HG02943 (cell line): ENCODE measurements around the gene DLG2.
"Not testable (repeated sequence)": the region's sequence is repeated elsewhere in the genome, so short reads cannot be mapped to it uniquely, and the experiment has no call there.

Experiments used
- ATAC-seq: cut with Tn5 transposase; IDR thresholded peaks from one replicate; pipeline ENCODE4 v1.9.1; 2021; ENCODE audit warnings: mild to moderate bottlenecking, low read depth, moderate library complexity; ENCODE audit not compliant: unreplicated experiment

DLG2 gene

DNA sequence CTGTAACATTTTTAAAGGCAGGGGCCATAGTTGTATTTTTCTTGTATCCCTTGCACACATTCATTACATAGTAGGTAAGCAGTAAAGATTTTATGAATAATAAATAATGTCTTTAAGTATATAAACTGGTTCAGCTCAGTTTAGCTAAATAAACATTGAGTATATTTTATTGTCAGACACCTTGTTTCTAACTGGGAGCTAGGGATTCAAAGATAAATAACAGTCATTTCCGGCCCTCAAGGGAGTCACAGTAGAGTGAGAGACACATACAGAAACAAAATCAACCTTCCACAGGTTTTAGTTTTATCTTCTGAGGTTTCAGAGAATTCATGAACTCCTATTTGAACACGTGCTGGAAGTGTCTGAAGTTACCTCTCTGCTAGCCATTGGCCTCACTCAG lies 760.2 kb downstream of the DLG2 start:
- ATAC-seq, result no peak

GRCh38 chr11:84865791-84866535 lies 761.2 kb downstream of the DLG2 start:
- no peak for ATAC-seq

- ATAC-seq, result no peak
Measured at GRCh38 chr11:84865257-84865656, 761.9 kb downstream of the DLG2 start.

DNA sequence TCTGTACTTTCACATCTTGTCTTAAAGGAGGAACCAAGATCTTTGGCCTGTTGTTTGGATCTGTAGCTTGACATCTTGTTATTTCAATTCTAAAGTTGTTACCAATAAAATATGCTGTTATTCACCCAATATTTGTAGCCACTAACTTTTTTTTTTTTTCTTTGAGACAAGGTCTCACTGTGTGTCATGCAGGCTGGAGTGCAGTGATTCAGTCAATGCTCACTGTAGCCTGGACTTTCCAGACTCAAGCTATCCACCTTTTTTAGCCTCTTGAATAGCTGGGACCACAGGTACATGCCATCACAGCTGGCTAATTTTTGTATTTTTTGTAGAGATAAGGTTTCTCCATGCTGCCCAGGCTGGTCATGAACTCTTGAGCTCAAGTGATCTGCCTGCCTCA lies 769.4 kb downstream of the DLG2 start:
- ATAC-seq, result no peak

DNA sequence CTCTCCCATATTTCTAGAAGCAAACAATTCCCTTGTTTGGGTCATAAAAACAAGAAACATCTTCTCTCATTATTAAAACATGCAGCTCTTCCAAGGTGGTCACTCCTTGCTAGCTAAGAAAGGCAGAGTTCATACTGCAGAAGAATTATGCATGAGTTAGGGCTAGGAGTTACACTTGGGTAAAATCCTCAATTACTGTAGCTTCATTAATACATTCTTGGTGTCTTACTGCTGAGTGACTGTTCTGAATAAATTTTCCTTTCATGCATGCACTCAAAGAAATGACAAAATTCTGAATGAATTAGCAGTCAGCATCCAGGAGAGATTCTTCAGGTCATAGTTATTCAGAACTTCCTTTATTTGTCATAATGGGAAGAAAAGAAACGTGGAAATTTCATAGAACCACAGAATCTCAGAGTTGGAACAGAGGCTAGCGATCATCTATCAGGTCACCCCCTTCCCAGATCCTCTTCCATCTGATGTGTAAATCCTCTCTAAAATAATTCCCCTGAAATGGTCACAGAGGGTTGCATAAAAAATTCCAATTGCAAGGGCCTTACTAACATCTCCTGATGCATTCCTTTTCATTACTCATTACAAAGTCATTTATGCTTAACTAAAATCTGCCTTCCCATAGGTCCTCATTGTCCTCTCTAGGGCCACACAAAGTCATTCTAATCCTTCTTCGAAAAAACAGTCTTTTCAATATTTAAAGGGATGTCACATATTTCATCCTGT lies 771.5 kb downstream of the DLG2 start:
- ATAC-seq, result no peak

DNA sequence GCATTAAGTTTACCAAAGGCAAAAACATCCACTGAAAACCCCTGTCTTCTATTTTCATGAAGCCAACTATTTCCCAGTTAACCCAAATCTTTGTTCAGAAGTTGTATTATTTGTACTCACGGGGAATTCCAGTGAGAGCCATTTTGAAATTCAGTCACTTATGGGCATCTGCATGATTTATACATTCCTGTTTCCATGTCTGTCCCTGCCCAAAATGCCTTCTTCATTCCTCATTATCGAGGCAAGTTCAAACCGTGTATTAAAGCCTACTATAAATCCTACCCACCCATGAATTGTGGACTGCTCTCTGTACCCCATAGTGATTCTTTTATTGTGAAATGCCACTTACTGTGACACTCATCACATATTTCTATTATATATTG lies 772.7 kb downstream of the DLG2 start:
- ATAC-seq, result no peak

- ATAC-seq, result no peak
Measured at GRCh38 chr11:84853841-84854497, 773.2 kb downstream of the DLG2 start.

DNA sequence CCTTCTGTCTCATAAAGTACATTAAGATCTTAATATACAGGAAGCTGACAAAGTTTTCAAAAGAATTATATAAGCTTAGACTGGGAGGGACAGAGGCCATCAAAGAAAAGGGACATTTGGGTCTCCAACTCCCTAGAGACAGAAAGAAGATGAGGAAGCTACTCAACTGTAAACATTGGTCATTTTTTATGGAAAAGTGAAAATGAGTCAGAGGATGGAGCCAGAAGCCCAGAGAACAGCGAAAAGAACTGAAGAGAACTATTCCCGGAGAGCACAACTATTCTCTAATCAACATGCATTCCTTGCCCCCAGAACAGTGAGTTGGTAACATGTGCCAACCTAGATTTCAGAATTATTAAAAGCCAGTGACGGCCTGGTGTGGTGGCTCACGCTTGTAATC lies 779.3 kb downstream of the DLG2 start:
- ATAC-seq, result no peak

- not testable (repeated sequence) for ATAC-seq
Measured at GRCh38 chr11:84840201-84840600, 786.9 kb downstream of the DLG2 start.

DNA sequence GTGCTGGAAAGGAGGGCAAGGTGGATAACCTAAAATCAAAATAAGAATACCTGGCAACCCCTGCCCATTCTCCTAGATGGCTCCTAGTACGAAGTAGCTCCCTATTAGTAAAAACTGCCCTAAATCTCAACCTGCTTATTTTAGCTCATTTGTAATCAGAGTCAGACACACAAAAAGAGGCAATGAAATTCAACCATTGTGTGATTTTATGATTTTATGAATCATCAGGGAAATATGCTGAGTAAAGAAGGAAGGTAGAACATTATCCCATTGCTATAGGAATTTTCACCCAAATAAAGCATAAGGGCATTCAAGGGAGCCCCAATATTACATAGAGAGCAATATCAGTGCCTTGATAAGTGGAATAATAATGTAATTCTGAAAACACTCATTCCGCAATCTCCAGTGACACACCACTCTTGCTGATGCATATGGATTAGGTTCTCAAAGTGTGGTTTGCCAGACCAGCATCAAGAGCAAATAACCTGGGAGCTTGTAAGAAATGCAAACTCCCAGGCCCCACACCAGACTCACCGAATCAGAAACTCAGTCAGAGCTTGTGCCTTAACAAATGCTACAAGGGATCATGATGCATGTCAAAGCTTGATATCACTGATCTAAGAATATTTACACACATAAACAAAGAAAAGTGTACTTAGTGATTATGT lies 789.6 kb downstream of the DLG2 start:
- ATAC-seq, result no peak

- ATAC-seq, result no peak
Measured at GRCh38 chr11:84836371-84836770, 790.8 kb downstream of the DLG2 start.

DNA sequence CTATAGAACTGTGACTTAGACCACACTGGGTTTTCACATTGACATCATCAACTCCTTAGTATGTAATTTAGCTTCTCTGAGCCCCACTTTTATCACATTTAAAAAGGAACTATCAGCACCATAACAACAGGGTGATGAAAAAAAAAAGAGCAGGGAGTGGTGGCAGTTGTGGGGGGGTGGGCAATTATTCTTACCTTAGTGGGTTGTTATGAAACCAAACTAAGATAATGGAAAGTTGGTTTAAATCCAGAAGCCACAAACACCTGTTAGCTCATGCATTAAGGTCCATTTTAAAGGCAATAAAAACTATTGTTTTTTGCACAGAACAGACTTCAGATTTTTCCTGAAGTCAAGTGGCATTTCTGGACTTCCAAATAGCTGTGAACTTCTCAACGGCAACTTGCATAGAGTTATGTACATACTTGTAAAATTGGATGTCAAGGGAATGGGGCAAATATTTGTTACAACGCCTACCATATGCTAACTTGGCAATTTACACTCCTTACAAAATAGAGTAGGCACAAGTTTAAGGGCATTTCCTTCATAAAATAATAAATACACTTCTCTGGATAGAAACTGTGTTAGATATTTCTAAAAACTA lies 793.6 kb downstream of the DLG2 start:
- no peak for ATAC-seq

DNA sequence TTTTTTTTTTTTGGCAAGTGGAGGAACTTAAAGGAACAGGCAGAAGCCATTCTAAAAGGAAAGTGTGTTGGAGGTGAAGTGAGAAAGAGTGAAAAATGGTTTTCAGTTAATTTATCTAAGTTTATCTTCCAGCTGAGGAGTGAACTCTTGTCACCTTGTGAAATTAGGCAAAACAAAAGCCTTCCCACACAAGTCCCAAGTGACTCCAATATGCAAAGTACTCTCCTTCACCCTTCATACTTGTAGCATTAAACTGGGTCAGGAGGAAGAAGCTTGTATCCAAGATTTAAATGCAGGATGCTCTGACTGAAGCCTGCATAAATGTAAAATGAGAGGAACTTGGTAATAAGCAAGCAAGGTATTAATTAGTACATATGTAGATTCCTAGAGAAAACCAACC lies 796.8 kb downstream of the DLG2 start:
- ATAC-seq, result no peak

GRCh38 chr11:84829162-84829561 lies 798.0 kb downstream of the DLG2 start:
- no peak for ATAC-seq

DNA sequence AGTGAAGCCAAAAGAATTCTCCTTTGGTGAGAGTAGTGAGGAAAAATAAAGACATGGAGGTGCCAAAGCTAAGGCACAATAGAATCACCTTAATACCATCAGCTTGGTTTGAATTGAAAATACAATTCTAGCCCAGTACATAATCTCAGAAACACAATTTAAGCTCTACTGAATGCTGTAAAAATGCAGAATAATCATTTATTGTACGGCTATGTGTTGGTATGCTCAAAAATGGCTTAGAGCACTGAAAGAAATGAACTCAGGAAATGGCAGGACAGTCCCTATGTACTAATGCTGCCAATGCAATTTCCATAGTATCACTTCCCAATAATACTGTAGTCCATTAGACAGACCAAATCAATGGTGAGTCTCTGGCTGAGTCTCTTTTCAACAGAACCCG lies 798.5 kb downstream of the DLG2 start:
- no peak for ATAC-seq

- ATAC-seq, result no peak
Measured at GRCh38 chr11:84825106-84825660, 802.0 kb downstream of the DLG2 start.

GRCh38 chr11:84824624-84825023 lies 802.5 kb downstream of the DLG2 start:
- no peak for ATAC-seq

DNA sequence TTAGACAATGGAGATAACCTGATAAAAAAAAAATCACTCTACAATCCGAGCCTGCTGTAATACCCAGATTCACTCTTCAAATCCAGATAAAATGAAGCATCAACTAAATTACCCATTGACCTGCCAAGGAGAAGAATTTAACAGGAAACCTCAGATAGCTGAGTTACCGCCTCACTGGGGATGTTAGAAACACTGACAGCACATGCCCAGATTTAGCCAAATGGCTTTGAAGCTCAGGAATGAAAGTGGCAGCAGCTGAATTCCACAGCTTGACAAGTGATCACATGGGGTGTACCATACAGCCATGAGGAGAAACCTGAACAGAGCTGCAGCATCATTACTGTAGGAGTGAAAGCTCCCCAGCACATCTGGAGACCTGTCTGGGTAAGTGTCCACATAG lies 807.6 kb downstream of the DLG2 start:
- ATAC-seq, result no peak

DNA sequence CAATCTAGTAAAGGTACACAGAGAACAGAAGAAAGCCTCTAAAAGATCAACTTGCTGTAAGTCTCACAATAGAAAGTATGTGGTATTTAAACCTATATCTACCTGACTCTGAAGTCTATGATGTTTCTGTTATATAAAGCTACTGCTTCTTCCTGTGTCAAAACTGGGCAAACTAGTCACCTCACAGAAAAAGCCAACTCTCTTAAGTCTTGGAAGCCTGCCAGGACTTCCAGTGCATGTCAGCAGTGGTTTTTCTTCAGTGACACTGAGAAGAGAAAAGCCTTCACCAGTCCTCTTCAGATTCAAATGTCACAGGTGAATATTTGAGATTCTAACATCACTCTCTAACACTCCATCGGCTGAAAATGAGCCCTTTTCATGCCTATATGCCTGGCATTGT lies 808.0 kb downstream of the DLG2 start:
- ATAC-seq, result no peak

DNA sequence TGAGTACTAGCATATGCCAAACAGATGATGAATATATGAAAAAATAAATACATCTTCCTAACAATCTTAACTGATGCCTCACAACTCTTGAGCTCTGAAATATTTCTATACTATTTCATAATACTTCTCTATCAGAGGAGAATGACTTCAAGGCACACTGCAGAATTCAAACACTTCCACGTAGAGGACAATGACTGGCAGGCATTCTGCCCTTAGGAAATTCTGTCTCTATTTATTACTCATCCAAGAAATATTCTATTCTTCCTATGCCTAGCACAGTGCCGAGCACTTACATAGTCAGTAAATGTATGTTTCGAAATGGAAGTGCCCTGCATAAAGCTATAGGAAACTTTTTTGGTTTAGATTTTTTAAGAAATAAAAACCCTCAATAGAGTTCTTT lies 809.1 kb downstream of the DLG2 start:
- no peak for ATAC-seq
